GM12878 (cell line): ENCODE measurements around the gene RGS12. TPM values are rescaled to one million over a fixed set of nuclear protein-coding genes. Genes with fewer than 3 reads are reported as not detected.

Experiments
- ATAC-seq: fragments of 200-7000 bp; cut with Tn5 transposase; 3 replicates; pipeline ENCODE4 v1.9.1; 2020; ENCODE audit warnings: mild to moderate bottlenecking, moderate library complexity
- BruUV-seq: library from RNA; stranded (reverse); fragments of 400-500 nt; replicated peaks from 2 replicates; lab custom pipeline; 2021; lab: Mats Ljungman, UMichigan
- CTCF ChIA-PET: fragments of 300-600 bp; sonication (Branson Sonifier 250); formaldehyde crosslinking; extraction: SDS; loops from one replicate; lab custom pipeline; 2021; ENCODE audit warnings: inconsistent platforms; lab: Yijun Ruan, JAX
- POLR2A ChIA-PET: fragments of 350-600 bp; formaldehyde crosslinking; extraction: SDS; loops from one replicate; lab custom pipeline; 2021; ENCODE audit warnings: inconsistent platforms; lab: Charles Lee
- RAD21 ChIA-PET: fragments of 300-600 bp; sonication (Branson Sonifier 250); formaldehyde crosslinking; loops from one replicate; lab custom pipeline; 2023; ENCODE audit warnings: antibody characterized with exemption; ENCODE audit not compliant: unreplicated experiment; lab: Charles Lee
- SMC1A ChIA-PET: fragments of 300-600 bp; sonication (Branson Sonifier 250); formaldehyde crosslinking; loops from one replicate; lab custom pipeline; 2023; ENCODE audit not compliant: unreplicated experiment, uncharacterized antibody; lab: Charles Lee
- DNase-seq: peaks from one replicate; pipeline ENCODE4 v3.0.0-alpha.2; 2011; ENCODE audit warnings: low read depth, low spot score
- FAIRE-seq: peaks from 3 replicates; lab custom pipeline; 2011; peaks lifted over from hg19 to GRCh38; lab: Jason Lieb, UNC
- H2AFZ ChIP-seq: 2 replicates; pipeline ENCODE4 v1.6.0; 2011; ENCODE audit warnings: low read depth, low read length, control low read depth; ENCODE audit not compliant: control insufficient read depth
- H3K27ac ChIP-seq: 2 replicates; pipeline ENCODE4 v1.5.1; 2011; ENCODE audit warnings: control low read depth; ENCODE audit not compliant: control insufficient read depth, insufficient read depth
- H3K27me3 ChIP-seq, 2 experiments: replicated peaks in 1 of 2; 2 replicates each; pipeline versions ENCODE4 v1.6.0 to v1.6.1; 2011; ENCODE audit warnings: low read length in 1 of 2; ENCODE audit not compliant: control insufficient read depth in 2 of 2, insufficient read depth in 2 of 2
- H3K36me3 ChIP-seq, 2 experiments: 2 replicates each; pipeline ENCODE4 v1.5.1; 2011; ENCODE audit warnings: low read length in 1 of 2; ENCODE audit not compliant: control insufficient read depth in 2 of 2, insufficient read depth in 2 of 2
- H3K4me1 ChIP-seq: 2 replicates; pipeline ENCODE4 v1.6.1; 2011; ENCODE audit warnings: mild to moderate bottlenecking, low read length, moderate library complexity, mixed read lengths; ENCODE audit not compliant: control insufficient read depth, insufficient read depth
- H3K4me2 ChIP-seq: 2 replicates; pipeline ENCODE4 v1.6.0; 2011; ENCODE audit warnings: control low read depth; ENCODE audit not compliant: control insufficient read depth, insufficient read depth
- H3K4me3 ChIP-seq: fragments of 200-600 bp; sonication (generic); 2 replicates; pipeline ENCODE4 v1.5.1; 2016
- H3K79me2 ChIP-seq: 2 replicates; pipeline ENCODE4 v1.6.0; 2011; ENCODE audit warnings: low read length; ENCODE audit not compliant: control insufficient read depth, insufficient read depth
- H3K9ac ChIP-seq: 2 replicates; pipeline ENCODE4 v1.8.0; 2011; ENCODE audit warnings: low read length, control low read depth, mixed read lengths; ENCODE audit not compliant: control insufficient read depth, insufficient read depth
- H3K9me3 ChIP-seq: replicated peaks from 3 replicates; pipeline ENCODE4 v1.5.1; 2011; ENCODE audit warnings: mild to moderate bottlenecking, low read length; ENCODE audit not compliant: control insufficient read depth, insufficient read depth
- H4K20me1 ChIP-seq: 2 replicates; pipeline ENCODE4 v1.6.0; 2011; ENCODE audit not compliant: control insufficient read depth, insufficient read depth
- BCL11A ChIP-seq: IDR thresholded peaks from 2 replicates; pipeline ENCODE4 v1.6.1; 2011; ENCODE audit warnings: low read depth, low read length
- CBX3 ChIP-seq: fragments of 200-600 bp; sonication (generic); IDR thresholded peaks from 2 replicates; pipeline ENCODE4 v1.6.1; 2016; ENCODE audit warnings: low read depth, borderline replicate concordance
- LARP7 ChIP-seq: fragments of 450-650 bp; IDR thresholded peaks from 2 replicates; pipeline ENCODE4 v1.6.1; 2017; ENCODE audit warnings: mild to moderate bottlenecking
- MTA3 ChIP-seq: IDR thresholded peaks from 2 replicates; pipeline ENCODE4 v1.6.1; 2012; ENCODE audit warnings: low read length, inconsistent platforms, borderline replicate concordance
- MYC ChIP-seq: IDR thresholded peaks from 2 replicates; pipeline ENCODE4 v1.6.1; 2011; ENCODE audit warnings: mild to moderate bottlenecking, low read length, moderate library complexity, inconsistent platforms; ENCODE audit not compliant: insufficient read depth, insufficient replicate concordance, insufficient read length, severe bottlenecking
- PAX5 ChIP-seq: IDR thresholded peaks from 2 replicates; pipeline ENCODE4 v1.6.1; 2011; ENCODE audit warnings: low read depth, low read length, borderline replicate concordance
- SMAD1 ChIP-seq: fragments of 450-650 bp; IDR thresholded peaks from 2 replicates; pipeline ENCODE4 v1.6.1; 2018; ENCODE audit warnings: mild to moderate bottlenecking, low read depth; ENCODE audit not compliant: partially characterized antibody
- SMC3 ChIP-seq: IDR thresholded peaks from 2 replicates; pipeline ENCODE4 v1.6.1; 2011; ENCODE audit warnings: low read length, improper control_type of control experiment, borderline replicate concordance
- WGBS: methylation state at CpG from one replicate; pipeline ENCODE4 v1.1.6; 2016; ENCODE audit warnings: low lambda C conversion rate; ENCODE audit not compliant: insufficient replicate concordance, insufficient coverage; ENCODE audit errors: missing lambda C conversion rate; 5-methylcytosine and 5-hydroxymethylcytosine counted together
- in situ Hi-C: fragments of 300-500 bp; cut with MboI; formaldehyde crosslinking; loops from 9 replicates; pipeline ENCODE4 v1.14.3; 2018; ENCODE audit warnings: mixed read lengths
- intact Hi-C: fragments of 100-400 bp; cut with micrococcal nuclease; formaldehyde crosslinking; loops from one replicate; pipeline ENCODE4 v1.14.2; 2022; ENCODE audit not compliant: unreplicated experiment
- polyA plus RNA-seq, 11 experiments: library from polyadenylated mRNA; depleted of rRNA in 4 of 11; unstranded in 6 of 11; stranded (reverse) in 5 of 11; fragments of >200 nt; fragmentation: Nextera tagmentation in 4 of 11; fragmentation: Illumina TruSeq in 1 of 11; extraction: Ambion mirVana in 4 of 11; extraction: Trizol in 1 of 11; gene quantifications; 1 replicate in 1 of 11; 2 replicates in 10 of 11; pipeline versions ENCODE4 v1.2.1 to v1.2.3, GENCODE V29; 2011 to 2016; ENCODE audit warnings: inconsistent platforms in 2 of 11, missing spikeins in 2 of 11, low read depth in 1 of 11
- total RNA-seq, 4 experiments: library from RNA; depleted of rRNA in 3 of 4; stranded (reverse); fragments of >200 nt in 3 of 4; fragmentation: Illumina TruSeq in 1 of 4; extraction: Trizol in 1 of 4; gene quantifications; 2 replicates each; pipeline versions ENCODE4 v1.2.1 to v1.2.3, GENCODE V29; 2013 to 2021
- TF ChIP-seq, protein P1 (sequence below): fragments of 450-650 bp; IDR thresholded peaks from 2 replicates; pipeline ENCODE4 v1.6.1; 2016; ENCODE audit warnings: mild to moderate bottlenecking, moderate library complexity, borderline replicate concordance
- TF ChIP-seq, protein P2 (sequence below): fragments of 450-650 bp; IDR thresholded peaks from 2 replicates; pipeline ENCODE4 v1.6.1; 2017; ENCODE audit warnings: antibody characterized with exemption, mild to moderate bottlenecking, moderate library complexity
- TF ChIP-seq, protein P3 (sequence below): fragments of 450-650 bp; IDR thresholded peaks from 2 replicates; pipeline ENCODE4 v1.6.1; 2016; ENCODE audit warnings: mild to moderate bottlenecking
- TF ChIP-seq, protein P4 (sequence below): IDR thresholded peaks from 2 replicates; pipeline ENCODE4 v1.6.1; 2011; ENCODE audit warnings: low read depth, mild to moderate bottlenecking, low read length, moderate library complexity, borderline replicate concordance; ENCODE audit errors: extremely low read depth

Gene RGS12
- total and polyA plus RNA-seq, 10 of the 15 experiments (the other 5 are each of a cell fraction or from before 2014, with no cell fraction given), result 0.02 to 2.2 (median 0.73) TPM

DNA sequence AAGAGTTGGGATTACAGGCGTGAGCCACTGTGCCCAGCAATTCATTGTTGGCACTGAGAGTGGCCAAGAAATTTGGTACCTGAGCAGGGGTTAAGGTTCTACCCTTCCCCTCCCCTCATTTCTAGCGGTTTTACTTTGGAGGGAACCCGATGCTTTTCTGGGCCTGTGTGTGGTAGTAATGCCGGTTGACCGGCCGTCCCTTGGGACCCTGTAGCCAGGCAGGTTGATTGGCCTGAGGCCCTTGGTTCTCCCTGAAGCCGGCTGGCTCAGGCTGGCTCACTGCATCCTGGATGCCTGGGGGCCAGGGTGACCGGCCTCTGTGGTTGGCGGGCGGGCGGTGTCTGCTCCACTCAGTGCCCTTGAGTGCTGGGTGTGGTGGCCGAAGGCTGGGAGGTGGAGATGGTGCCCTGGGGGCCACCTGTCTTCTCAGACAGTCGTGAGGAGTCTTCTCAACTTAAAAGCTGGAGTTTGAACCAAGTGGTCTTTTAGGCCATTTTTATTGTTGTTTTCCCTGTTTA, 45.6 kb downstream of the RGS12 start:
- intact Hi-C loops (no loop called here), in situ Hi-C loops (no loop called here)
- Histone ChIP-seq H4K20me1 (no peaks in the 10 kb centered on the region), H3K9ac (no peak overlapping the region), H3K4me1 (peaks cover 5% of the 10 kb centered on the region; the same call in 1 of the 2 replicates), H3K4me2 (no peak overlapping the region), H3K27ac (no peak overlapping the region), H3K27me3 (no peaks in the 10 kb centered on the region), H3K79me2 (no peaks in the 10 kb centered on the region), H3K9me3 (no peaks in the 10 kb centered on the region), H3K4me3 (no peak overlapping the region), H3K36me3 (no peaks in the 10 kb centered on the region), H2AFZ (no peak overlapping the region)
- ATAC-seq, result no peak
- ChIA-PET RAD21 (no interaction called here), SMC1A (interaction anchor here (1.0 kb wide), 1 partner anchor 8 kb away, joined by 3 read pairs; no protein-coding TSS in a partner anchor), CTCF (no interaction called here), POLR2A (no interaction called here)
- no peak for FAIRE-seq
- BruUV-seq, result no TSS peak
- DNase-seq, result no peak
- TF ChIP-seq, protein P1, sequence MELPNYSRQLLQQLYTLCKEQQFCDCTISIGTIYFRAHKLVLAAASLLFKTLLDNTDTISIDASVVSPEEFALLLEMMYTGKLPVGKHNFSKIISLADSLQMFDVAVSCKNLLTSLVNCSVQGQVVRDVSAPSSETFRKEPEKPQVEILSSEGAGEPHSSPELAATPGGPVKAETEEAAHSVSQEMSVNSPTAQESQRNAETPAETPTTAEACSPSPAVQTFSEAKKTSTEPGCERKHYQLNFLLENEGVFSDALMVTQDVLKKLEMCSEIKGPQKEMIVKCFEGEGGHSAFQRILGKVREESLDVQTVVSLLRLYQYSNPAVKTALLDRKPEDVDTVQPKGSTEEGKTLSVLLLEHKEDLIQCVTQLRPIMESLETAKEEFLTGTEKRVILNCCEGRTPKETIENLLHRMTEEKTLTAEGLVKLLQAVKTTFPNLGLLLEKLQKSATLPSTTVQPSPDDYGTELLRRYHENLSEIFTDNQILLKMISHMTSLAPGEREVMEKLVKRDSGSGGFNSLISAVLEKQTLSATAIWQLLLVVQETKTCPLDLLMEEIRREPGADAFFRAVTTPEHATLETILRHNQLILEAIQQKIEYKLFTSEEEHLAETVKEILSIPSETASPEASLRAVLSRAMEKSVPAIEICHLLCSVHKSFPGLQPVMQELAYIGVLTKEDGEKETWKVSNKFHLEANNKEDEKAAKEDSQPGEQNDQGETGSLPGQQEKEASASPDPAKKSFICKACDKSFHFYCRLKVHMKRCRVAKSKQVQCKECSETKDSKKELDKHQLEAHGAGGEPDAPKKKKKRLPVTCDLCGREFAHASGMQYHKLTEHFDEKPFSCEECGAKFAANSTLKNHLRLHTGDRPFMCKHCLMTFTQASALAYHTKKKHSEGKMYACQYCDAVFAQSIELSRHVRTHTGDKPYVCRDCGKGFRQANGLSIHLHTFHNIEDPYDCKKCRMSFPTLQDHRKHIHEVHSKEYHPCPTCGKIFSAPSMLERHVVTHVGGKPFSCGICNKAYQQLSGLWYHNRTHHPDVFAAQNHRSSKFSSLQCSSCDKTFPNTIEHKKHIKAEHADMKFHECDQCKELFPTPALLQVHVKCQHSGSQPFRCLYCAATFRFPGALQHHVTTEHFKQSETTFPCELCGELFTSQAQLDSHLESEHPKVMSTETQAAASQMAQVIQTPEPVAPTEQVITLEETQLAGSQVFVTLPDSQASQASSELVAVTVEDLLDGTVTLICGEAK, result no peak
- TF ChIP-seq MTA3 (no peak), SMAD1 (no peak), LARP7 (no peak), SMC3 (no peak), PAX5 (no peak), MYC (no peak), CBX3 (no peak), BCL11A (no peak)
- TF ChIP-seq, protein P2, sequence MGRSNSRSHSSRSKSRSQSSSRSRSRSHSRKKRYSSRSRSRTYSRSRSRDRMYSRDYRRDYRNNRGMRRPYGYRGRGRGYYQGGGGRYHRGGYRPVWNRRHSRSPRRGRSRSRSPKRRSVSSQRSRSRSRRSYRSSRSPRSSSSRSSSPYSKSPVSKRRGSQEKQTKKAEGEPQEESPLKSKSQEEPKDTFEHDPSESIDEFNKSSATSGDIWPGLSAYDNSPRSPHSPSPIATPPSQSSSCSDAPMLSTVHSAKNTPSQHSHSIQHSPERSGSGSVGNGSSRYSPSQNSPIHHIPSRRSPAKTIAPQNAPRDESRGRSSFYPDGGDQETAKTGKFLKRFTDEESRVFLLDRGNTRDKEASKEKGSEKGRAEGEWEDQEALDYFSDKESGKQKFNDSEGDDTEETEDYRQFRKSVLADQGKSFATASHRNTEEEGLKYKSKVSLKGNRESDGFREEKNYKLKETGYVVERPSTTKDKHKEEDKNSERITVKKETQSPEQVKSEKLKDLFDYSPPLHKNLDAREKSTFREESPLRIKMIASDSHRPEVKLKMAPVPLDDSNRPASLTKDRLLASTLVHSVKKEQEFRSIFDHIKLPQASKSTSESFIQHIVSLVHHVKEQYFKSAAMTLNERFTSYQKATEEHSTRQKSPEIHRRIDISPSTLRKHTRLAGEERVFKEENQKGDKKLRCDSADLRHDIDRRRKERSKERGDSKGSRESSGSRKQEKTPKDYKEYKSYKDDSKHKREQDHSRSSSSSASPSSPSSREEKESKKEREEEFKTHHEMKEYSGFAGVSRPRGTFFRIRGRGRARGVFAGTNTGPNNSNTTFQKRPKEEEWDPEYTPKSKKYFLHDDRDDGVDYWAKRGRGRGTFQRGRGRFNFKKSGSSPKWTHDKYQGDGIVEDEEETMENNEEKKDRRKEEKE, result no peak
- TF ChIP-seq, protein P3, sequence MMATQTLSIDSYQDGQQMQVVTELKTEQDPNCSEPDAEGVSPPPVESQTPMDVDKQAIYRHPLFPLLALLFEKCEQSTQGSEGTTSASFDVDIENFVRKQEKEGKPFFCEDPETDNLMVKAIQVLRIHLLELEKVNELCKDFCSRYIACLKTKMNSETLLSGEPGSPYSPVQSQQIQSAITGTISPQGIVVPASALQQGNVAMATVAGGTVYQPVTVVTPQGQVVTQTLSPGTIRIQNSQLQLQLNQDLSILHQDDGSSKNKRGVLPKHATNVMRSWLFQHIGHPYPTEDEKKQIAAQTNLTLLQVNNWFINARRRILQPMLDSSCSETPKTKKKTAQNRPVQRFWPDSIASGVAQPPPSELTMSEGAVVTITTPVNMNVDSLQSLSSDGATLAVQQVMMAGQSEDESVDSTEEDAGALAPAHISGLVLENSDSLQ, result no peak
- TF ChIP-seq, protein P4, sequence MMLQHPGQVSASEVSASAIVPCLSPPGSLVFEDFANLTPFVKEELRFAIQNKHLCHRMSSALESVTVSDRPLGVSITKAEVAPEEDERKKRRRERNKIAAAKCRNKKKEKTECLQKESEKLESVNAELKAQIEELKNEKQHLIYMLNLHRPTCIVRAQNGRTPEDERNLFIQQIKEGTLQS, result no peak
- 65% methylated on average over 13 of the region's 13 CpGs for WGBS
